Activated T-cell treated with anti-CD3 and anti-CD28 coated beads, Interleukin-2, amount 50 U/mL, for 72 hours (primary cell): ENCODE results near the gene AMOT. TPM values are rescaled to one million over a fixed set of nuclear protein-coding genes. Genes with fewer than 3 reads are reported as not detected.

Source experiments
- ATAC-seq, 2 donors: fragments of 150-1000 bp; cut with Tn5 transposase; replicated peaks in 1 of 2; 2 replicates each; pipeline ENCODE4 v1.10.0; 2021; ENCODE audit warnings: moderate library complexity in 2 of 2, mild to moderate bottlenecking in 1 of 2
- DNase-seq, 2 donors: peaks; one replicate each; pipeline ENCODE4 v3.0.0; 2021 to 2022; ENCODE audit warnings: mixed read lengths in 1 of 2
- H3K27ac Mint-ChIP-seq: one replicate; pipeline ENCODE4 v1.8.0; 2022; ENCODE audit warnings: mild to moderate bottlenecking, moderate library complexity, mixed read lengths
- H3K27me3 Mint-ChIP-seq: one replicate; pipeline ENCODE4 v1.8.0; 2022; ENCODE audit warnings: low read depth, mixed read lengths
- H3K36me3 Mint-ChIP-seq, 2 donors: one replicate each; pipeline ENCODE4 v1.8.0; 2022; ENCODE audit warnings: mixed read lengths in 2 of 2, mild to moderate bottlenecking in 1 of 2; ENCODE audit not compliant: insufficient read depth in 2 of 2
- H3K4me1 Mint-ChIP-seq: one replicate; pipeline ENCODE4 v1.8.0; 2022; ENCODE audit warnings: low read depth, mixed read lengths
- H3K4me3 Mint-ChIP-seq, 2 donors: one replicate each; pipeline ENCODE4 v1.8.0; 2022; ENCODE audit warnings: mild to moderate bottlenecking in 2 of 2, mixed read lengths in 2 of 2, moderate library complexity in 2 of 2
- H3K9me3 Mint-ChIP-seq, 2 donors: one replicate each; pipeline ENCODE4 v1.8.0; 2022; ENCODE audit warnings: mixed read lengths in 2 of 2
- total RNA-seq, 2 donors: library from RNA; stranded (reverse); gene quantifications; one replicate each; pipeline ENCODE4 v1.2.3, GENCODE V29; 2022

Gene AMOT
- total RNA-seq, 2 donors from 2014 or later, result 1.3 TPM

GRCh38 chrX:112851806-112852205 is 11.2 kb upstream of the AMOT start:
- no peak for ATAC-seq
- Mint-ChIP-seq H3K4me3 (no peak overlapping the region), H3K27ac (no peak overlapping the region), H3K4me1 (peaks cover 18% of the 10 kb centered on the region), H3K27me3 (peaks cover 67% of the 10 kb centered on the region), H3K36me3 (no peaks in the 10 kb centered on the region), H3K9me3 (no peaks in the 10 kb centered on the region)
- no peak for DNase-seq

GRCh38 chrX:112851161-112851779 is 10.6 kb upstream of the AMOT start:
- H3K4me1 Mint-ChIP-seq, result peaks cover 15% of the 10 kb centered on the region
- peaks cover 67% of the 10 kb centered on the region for H3K27me3 Mint-ChIP-seq
- DNase-seq (peak in 1 of 2 donors; percentile 3), ATAC-seq (peak; percentile 33 to 43)
- no peak overlapping the region for H3K4me3 Mint-ChIP-seq
- H3K9me3 Mint-ChIP-seq, result no peaks in the 10 kb centered on the region
- H3K36me3 Mint-ChIP-seq, result no peaks in the 10 kb centered on the region
- H3K27ac Mint-ChIP-seq, result no peak overlapping the region

DNA sequence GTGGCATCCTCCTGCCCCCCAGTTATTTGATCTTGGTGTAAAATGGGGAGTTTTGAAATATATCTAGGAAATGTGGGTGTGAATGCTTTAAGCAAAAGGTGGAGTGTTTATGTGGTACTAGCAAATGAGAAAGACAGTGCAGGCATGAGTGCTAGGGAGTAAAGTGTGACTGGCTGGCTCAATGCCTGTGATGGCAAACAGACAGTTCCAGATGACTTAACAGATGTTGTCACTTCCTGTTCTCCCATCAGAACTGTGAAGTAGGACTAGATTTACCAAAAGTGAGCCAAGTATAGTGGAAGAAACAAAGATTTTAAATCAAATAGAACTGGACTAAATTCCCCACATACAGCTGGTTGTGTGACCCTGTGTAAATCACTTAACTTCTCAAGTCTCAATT is 8.4 kb upstream of the AMOT start:
- ATAC-seq (no peak), DNase-seq (no peak)
- Mint-ChIP-seq H3K9me3 (no peaks in the 10 kb centered on the region), H3K4me3 (no peak overlapping the region), H3K4me1 (peaks cover 22% of the 10 kb centered on the region), H3K27ac (no peak overlapping the region), H3K27me3 (peaks cover 81% of the 10 kb centered on the region), H3K36me3 (no peaks in the 10 kb centered on the region)

DNA sequence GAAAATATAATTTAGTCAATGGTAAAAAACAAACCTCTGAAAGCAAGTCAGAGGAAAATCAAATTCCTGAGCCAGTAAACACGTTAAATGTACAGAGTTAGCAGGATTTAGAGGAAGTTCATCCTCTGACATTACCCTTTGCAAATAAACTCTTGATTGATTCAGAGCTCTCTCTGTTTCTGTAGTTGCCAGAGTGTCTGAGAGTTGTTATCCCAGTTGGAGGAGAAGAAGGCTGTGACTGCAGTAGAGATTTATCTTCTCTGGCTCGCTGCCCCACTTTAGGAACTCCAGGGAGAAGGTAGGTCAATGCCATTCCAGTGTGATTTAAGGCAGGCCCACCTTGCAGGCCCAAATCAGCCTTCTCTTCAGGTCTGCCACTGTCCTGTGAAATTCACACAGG is 6.2 kb upstream of the AMOT start:
- Mint-ChIP-seq H3K9me3 (no peaks in the 10 kb centered on the region), H3K27me3 (peaks cover 82% of the 10 kb centered on the region)

GRCh38 chrX:112846187-112846586 is 5.6 kb upstream of the AMOT start:
- ATAC-seq, result no peak
- Mint-ChIP-seq H3K27me3 (peaks cover 77% of the 10 kb centered on the region), H3K4me3 (no peak overlapping the region), H3K4me1 (peaks cover 15% of the 10 kb centered on the region), H3K9me3 (no peaks in the 10 kb centered on the region), H3K36me3 (no peaks in the 10 kb centered on the region), H3K27ac (no peak overlapping the region)
- no peak for DNase-seq

More for the DNA sequence above, 6.2 kb upstream of the AMOT start:
- H3K36me3 Mint-ChIP-seq, result no peaks in the 10 kb centered on the region
- H3K4me1 Mint-ChIP-seq, result peaks cover 21% of the 10 kb centered on the region
- DNase-seq (no peak), ATAC-seq (no peak)
- no peak overlapping the region for H3K27ac Mint-ChIP-seq
- no peak overlapping the region for H3K4me3 Mint-ChIP-seq

- peaks cover 78% of the 10 kb centered on the region for H3K27me3 Mint-ChIP-seq
- ATAC-seq (peak; percentile 49 to 51), DNase-seq (peak; percentile 15 to 16)
- no peaks in the 10 kb centered on the region for H3K36me3 Mint-ChIP-seq
- H3K4me1 Mint-ChIP-seq, result peaks cover 18% of the 10 kb centered on the region
- no peak overlapping the region for H3K4me3 Mint-ChIP-seq
- no peak overlapping the region for H3K27ac Mint-ChIP-seq
- H3K9me3 Mint-ChIP-seq, result no peaks in the 10 kb centered on the region
Measured at GRCh38 chrX:112844250-112844649, 3.6 kb upstream of the AMOT start.

DNA sequence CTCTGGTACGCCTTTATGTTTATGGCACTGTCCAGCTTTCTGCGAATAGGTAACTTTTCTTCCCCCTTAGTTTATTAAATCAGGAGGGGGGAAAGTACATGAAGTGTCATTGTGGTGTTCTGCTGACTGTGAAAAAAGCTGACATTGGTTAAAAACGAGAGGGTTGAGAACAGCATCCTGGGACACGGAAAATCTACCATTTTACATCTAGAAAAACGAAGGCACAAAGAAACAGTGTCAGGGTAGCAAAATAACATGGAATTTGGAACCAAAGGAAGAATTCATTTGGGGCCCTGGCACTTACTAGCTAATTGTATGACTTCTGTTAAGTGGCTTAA is 1.2 kb upstream of the AMOT start:
- H3K9me3 Mint-ChIP-seq, result no peaks in the 10 kb centered on the region
- ATAC-seq (no peak), DNase-seq (no peak)
- peak overlapping the region; percentile 78 to 87 for H3K4me3 Mint-ChIP-seq
- no peak overlapping the region for H3K27ac Mint-ChIP-seq
- H3K36me3 Mint-ChIP-seq, result no peaks in the 10 kb centered on the region
- peaks cover 81% of the 10 kb centered on the region for H3K27me3 Mint-ChIP-seq
- peaks cover 18% of the 10 kb centered on the region for H3K4me1 Mint-ChIP-seq

DNA sequence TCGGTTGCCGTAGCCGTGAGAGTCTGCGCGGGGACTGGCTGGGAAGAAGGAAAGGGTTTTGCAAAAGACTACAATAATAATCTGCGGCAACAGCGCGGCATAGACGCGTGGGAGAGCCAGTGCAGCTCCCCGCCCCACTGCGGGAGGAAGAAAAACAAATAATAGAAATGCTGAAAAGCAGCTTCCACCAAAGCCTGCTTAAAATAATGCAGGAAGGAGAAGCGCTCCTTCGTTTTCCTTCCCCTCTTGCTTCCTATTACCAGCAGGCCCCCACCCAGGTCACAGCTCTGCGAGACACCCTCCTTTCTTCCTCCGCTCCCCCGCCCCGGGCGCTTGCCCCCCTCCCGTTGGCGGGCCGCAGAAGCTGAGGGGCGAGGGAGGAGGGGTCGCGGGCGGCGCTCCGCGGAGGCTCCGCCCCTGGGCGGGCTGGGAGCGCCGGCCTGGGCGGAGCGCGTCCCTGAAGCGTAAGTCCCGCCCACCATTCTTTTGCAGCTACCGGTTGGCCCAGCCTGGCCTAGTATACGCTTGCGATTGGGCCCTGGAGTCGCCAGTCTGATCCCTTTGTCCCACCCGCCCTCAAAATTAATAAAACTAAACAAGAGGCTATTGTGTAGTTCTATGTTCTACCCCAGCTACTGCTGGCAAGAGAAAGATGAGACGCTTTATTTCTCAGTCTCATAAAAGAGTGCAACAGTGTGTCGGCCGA is 636 bp upstream of the AMOT start:
- peaks cover 75% of the 10 kb centered on the region for H3K27me3 Mint-ChIP-seq
- ATAC-seq (peak; percentile 92 to 95), DNase-seq (peak; percentile 74 to 75)
- peaks cover 18% of the 10 kb centered on the region for H3K4me1 Mint-ChIP-seq
- H3K36me3 Mint-ChIP-seq, result no peaks in the 10 kb centered on the region
- peak overlapping the region; percentile 87 for H3K4me3 Mint-ChIP-seq
- H3K27ac Mint-ChIP-seq, result no peak overlapping the region
- H3K9me3 Mint-ChIP-seq, result no peaks in the 10 kb centered on the region

DNA sequence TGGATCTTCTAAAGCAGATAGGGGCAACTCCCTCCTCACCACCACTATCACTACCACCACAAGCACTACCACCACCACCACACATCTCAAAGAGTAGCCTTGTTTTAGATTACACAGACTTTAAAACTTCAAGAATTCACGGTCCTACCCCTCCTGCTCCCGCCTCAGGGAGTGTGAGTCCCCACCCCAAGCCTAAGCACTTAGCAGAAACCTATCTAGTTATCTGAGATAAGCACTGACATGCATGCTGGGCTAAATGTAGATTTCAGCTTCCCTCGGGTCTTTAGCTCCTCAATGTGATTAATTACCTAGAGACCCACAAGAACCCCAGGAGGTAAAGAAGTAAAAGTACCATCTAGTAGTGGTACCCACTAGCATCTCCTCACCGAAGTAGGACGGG is 775 bp downstream of the AMOT start:
- peaks cover 61% of the 10 kb centered on the region for H3K27me3 Mint-ChIP-seq
- no peak for ATAC-seq
- H3K27ac Mint-ChIP-seq, result peak overlapping the region; percentile 11

DNA sequence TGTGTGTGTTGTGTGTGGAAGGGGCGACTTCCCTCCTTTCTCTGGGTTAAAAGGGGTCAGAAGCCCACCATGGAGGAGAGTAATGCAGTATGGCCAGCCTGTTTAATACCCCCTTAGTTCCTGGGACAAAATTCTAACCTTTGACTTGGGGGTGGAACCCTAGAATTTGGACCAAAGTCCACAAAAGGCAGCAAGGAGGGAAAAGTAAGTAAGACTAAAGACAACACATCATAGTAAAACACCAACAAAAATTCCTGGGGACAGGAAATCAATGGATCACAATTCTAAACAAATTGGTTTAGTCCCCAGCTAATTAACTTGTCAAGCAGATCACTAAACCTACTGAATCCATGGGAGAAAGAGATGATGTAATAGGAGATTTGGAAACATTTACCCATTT is 3.1 kb downstream of the AMOT start:
- no peak for ATAC-seq
- Mint-ChIP-seq H3K4me1 (peaks cover 6% of the 10 kb centered on the region), H3K9me3 (no peaks in the 10 kb centered on the region), H3K4me3 (no peak overlapping the region), H3K36me3 (no peaks in the 10 kb centered on the region), H3K27me3 (peaks cover 40% of the 10 kb centered on the region), H3K27ac (no peak overlapping the region)
- DNase-seq, result no peak

More for the DNA sequence above, 775 bp downstream of the AMOT start:
- peaks cover 18% of the 10 kb centered on the region for H3K4me1 Mint-ChIP-seq
- H3K4me3 Mint-ChIP-seq, result peak overlapping the region; percentile 87
- H3K36me3 Mint-ChIP-seq, result no peaks in the 10 kb centered on the region
- no peak for DNase-seq
- no peaks in the 10 kb centered on the region for H3K9me3 Mint-ChIP-seq

GRCh38 chrX:112835019-112835418 is 5.6 kb downstream of the AMOT start:
- peaks cover 26% of the 10 kb centered on the region for H3K27me3 Mint-ChIP-seq
- ATAC-seq (no peak), DNase-seq (no peak)
- H3K9me3 Mint-ChIP-seq, result no peaks in the 10 kb centered on the region
- H3K36me3 Mint-ChIP-seq, result no peaks in the 10 kb centered on the region
- no peak overlapping the region for H3K27ac Mint-ChIP-seq
- peaks cover 2% of the 10 kb centered on the region for H3K4me1 Mint-ChIP-seq
- H3K4me3 Mint-ChIP-seq, result no peak overlapping the region

DNA sequence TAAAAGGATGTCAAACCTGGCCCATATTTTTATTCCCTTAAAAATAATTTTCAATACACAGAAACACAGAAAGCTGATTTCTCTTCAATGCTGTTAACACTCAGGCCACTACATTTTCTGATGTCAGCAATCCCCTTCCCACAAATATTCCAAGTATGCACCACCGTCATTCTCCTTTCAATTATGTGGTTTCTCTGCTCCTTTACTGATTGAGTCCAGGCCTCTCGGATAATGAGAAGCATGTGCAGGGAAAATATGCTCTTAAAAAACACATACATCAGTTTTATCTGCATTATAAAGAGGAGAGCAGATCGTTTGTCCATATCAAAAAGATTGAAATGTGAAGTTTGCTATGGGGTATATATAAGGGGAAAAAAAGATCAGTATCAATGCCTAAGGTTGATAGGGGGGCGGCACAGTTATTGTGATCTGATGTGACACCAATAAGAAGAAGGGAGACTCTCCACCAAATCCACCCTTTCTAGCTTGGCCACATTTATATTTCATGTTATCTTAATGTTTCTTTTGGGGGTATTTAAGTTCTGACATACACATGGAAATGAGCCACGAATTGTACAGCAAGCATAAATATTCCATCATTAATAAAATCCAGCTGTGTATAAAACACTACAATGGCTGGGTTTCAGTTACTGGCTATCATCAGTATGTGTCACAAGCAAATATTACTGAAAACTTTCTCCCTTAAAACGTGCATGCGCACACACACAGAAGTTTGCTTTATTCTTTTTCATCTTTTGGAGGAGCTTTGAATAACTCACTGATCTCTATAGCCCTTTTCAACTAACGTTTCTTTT is 6.4 kb downstream of the AMOT start:
- H3K27ac Mint-ChIP-seq, result no peak overlapping the region
- H3K27me3 Mint-ChIP-seq, result peaks cover 22% of the 10 kb centered on the region
- no peaks in the 10 kb centered on the region for H3K9me3 Mint-ChIP-seq
- ATAC-seq (no peak), DNase-seq (no peak)
- no peaks in the 10 kb centered on the region for H3K36me3 Mint-ChIP-seq
- H3K4me3 Mint-ChIP-seq, result no peak overlapping the region
- no peaks in the 10 kb centered on the region for H3K4me1 Mint-ChIP-seq

- ATAC-seq, result no peak
- H3K4me3 Mint-ChIP-seq, result no peak overlapping the region
Measured at GRCh38 chrX:112832481-112833095, 8.0 kb downstream of the AMOT start.

More at GRCh38 chrX:112832481-112833095, 8.0 kb downstream of the AMOT start:
- no peak overlapping the region for H3K27ac Mint-ChIP-seq
- H3K36me3 Mint-ChIP-seq, result no peaks in the 10 kb centered on the region
- H3K9me3 Mint-ChIP-seq, result no peaks in the 10 kb centered on the region
- no peak for DNase-seq
- H3K27me3 Mint-ChIP-seq, result peaks cover 12% of the 10 kb centered on the region
- no peaks in the 10 kb centered on the region for H3K4me1 Mint-ChIP-seq
